Sigmoid colon (tissue), 7 donors: ENCODE data around the gene ZNF800. TPM values are rescaled to one million over a fixed set of nuclear protein-coding genes. Genes with fewer than 3 reads are reported as not detected.

Experiments
- DNase-seq: peaks from one replicate; pipeline ENCODE4 v3.0.0-alpha.2; 2019
- H3K27ac ChIP-seq, 4 donors: fragments of 200-600 bp; sonication (generic); one replicate each; pipeline ENCODE4 v1.5.1; 2016 to 2019; ENCODE audit warnings: mild to moderate bottlenecking in 1 of 4
- H3K27me3 ChIP-seq, 3 donors: fragments of 200-600 bp; sonication (generic); one replicate each; pipeline ENCODE4 v1.5.1; 2019; ENCODE audit warnings: mild to moderate bottlenecking in 1 of 3
- H3K36me3 ChIP-seq, 4 donors: fragments of 200-600 bp; sonication (generic); one replicate each; pipeline ENCODE4 v1.5.1; 2016 to 2019
- H3K4me1 ChIP-seq, 4 donors: fragments of 200-600 bp; sonication (generic); one replicate each; pipeline ENCODE4 v1.5.1; 2017 to 2019
- H3K4me3 ChIP-seq, 4 donors: fragments of 200-600 bp; sonication (generic); one replicate each; pipeline ENCODE4 v1.5.1; 2017 to 2019; ENCODE audit warnings: mild to moderate bottlenecking in 2 of 4, moderate library complexity in 1 of 4
- H3K9me3 ChIP-seq, 4 donors: fragments of 200-600 bp in 3 of 4; sonication (generic) in 3 of 4; one replicate each; pipeline versions ENCODE4 v1.5.1 to v1.6.1; 2013 to 2019
- EP300 ChIP-seq, 4 donors: sonication (generic); formaldehyde crosslinking; IDR thresholded peaks; one replicate each; pipeline ENCODE4 v1.6.1; 2017; ENCODE audit warnings: antibody characterized with exemption in 4 of 4
- POLR2A ChIP-seq, 2 donors: fragments of 450-650 bp; IDR thresholded peaks; one replicate each; pipeline ENCODE4 v1.6.1; 2016; ENCODE audit warnings: antibody characterized with exemption in 2 of 2, mild to moderate bottlenecking in 2 of 2, moderate library complexity in 2 of 2
- POLR2AphosphoS5 ChIP-seq, 4 donors: sonication (generic); formaldehyde crosslinking; IDR thresholded peaks; one replicate each; pipeline ENCODE4 v1.6.1; 2017; ENCODE audit warnings: antibody characterized with exemption in 4 of 4
- WGBS, 2 donors: extraction: QIAGEN DNeasy Blood & Tissue Kit; methylation state at CpG; one replicate each; pipeline ENCODE4 v1.1.7; 2013; 5-methylcytosine and 5-hydroxymethylcytosine counted together
- intact Hi-C: fragments of 100-400 bp; cut with DNase I; formaldehyde crosslinking; loops from one replicate; pipeline ENCODE4 v1.15.1; 2023
- polyA plus RNA-seq, 3 donors: library from polyadenylated mRNA; stranded (reverse); fragments of 200-250 nt; gene quantifications; one replicate each; pipeline ENCODE4 v1.2.3, GENCODE V29; 2013
- total RNA-seq, 4 donors: library from RNA; depleted of rRNA; stranded (reverse); fragments of >200 nt; gene quantifications; one replicate each; pipeline ENCODE4 v1.1.0, GENCODE V29; 2016
- TF ChIP-seq, protein P1 (sequence below), 4 experiments: fragments of 450-650 bp in 3 of 4; fragments of 200-600 bp in 1 of 4; IDR thresholded peaks; one replicate each; pipeline ENCODE4 v1.5.1; 2016 to 2019; ENCODE audit warnings: antibody characterized with exemption in 4 of 4, mild to moderate bottlenecking in 3 of 4, moderate library complexity in 2 of 4
- donor health status: healthy with polysubstance abuse.
- donor health status: Bipolar disorder and iron deficiency.
- donor health status: healthy.

ZNF800 gene
- total and polyA plus RNA-seq, 7 donors = 3.6 to 39.1 (median 29.2) TPM

GRCh38 chr7:127336458-127336857 is 56.0 kb downstream of the ZNF800 start:
- no peak overlapping the region for H3K4me3 ChIP-seq
- no peak overlapping the region for H3K27ac ChIP-seq
- TF ChIP-seq, protein P1, sequence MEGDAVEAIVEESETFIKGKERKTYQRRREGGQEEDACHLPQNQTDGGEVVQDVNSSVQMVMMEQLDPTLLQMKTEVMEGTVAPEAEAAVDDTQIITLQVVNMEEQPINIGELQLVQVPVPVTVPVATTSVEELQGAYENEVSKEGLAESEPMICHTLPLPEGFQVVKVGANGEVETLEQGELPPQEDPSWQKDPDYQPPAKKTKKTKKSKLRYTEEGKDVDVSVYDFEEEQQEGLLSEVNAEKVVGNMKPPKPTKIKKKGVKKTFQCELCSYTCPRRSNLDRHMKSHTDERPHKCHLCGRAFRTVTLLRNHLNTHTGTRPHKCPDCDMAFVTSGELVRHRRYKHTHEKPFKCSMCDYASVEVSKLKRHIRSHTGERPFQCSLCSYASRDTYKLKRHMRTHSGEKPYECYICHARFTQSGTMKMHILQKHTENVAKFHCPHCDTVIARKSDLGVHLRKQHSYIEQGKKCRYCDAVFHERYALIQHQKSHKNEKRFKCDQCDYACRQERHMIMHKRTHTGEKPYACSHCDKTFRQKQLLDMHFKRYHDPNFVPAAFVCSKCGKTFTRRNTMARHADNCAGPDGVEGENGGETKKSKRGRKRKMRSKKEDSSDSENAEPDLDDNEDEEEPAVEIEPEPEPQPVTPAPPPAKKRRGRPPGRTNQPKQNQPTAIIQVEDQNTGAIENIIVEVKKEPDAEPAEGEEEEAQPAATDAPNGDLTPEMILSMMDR (IDR thresholded peaks at IDR 0.05) = no peak
- TF ChIP-seq POLR2AphosphoS5 (IDR thresholded peaks at IDR 0.05) (no peak), POLR2A (IDR thresholded peaks at IDR 0.05) (no peak), EP300 (IDR thresholded peaks at IDR 0.05) (no peak)
- intact Hi-C loops = no loop called here
- peaks cover 0 to 3% (median 0%) of the 10 kb centered on the region in 4 donors for H3K9me3 ChIP-seq
- H3K36me3 ChIP-seq = no peaks in the 10 kb centered on the region
- H3K27me3 ChIP-seq = peaks cover 0 to 4% (median 0%) of the 10 kb centered on the region in 3 donors
- 95% methylated on average over 2 of the region's 2 CpGs for WGBS, 2 donors
- H3K4me1 ChIP-seq = no peaks in the 10 kb centered on the region
- no peak for DNase-seq

DNA sequence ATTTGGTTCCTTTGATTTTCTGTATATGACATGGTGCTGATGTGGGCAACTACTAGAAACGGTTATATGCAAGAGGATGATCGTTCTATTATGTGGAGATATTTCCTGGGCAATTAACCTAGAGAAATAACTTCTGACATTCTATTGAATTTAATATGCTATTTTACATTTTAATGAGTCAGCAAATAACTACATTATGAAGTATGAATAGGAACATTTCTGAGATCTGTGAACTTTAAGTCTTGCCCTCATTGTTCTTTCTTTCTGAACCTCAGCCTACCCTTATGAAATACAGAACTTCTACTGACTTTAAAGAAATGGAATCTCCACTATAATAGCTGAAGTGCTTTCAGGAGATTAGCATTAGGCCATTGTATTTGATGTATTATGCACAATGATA is 59.6 kb downstream of the ZNF800 start:
- WGBS, 2 donors = 89 to 94% methylated on average over 2 of the region's 2 CpGs
- Histone ChIP-seq H3K4me3 (no peak overlapping the region), H3K27ac (no peak overlapping the region), H3K27me3 (peaks cover 0 to 4% (median 0%) of the 10 kb centered on the region in 3 donors), H3K9me3 (peaks cover 0 to 6% (median 0%) of the 10 kb centered on the region in 4 donors), H3K4me1 (no peaks in the 10 kb centered on the region), H3K36me3 (no peaks in the 10 kb centered on the region)
- TF ChIP-seq, protein P1 (IDR thresholded peaks at IDR 0.05) = no peak
- TF ChIP-seq EP300 (IDR thresholded peaks at IDR 0.05) (no peak), POLR2A (IDR thresholded peaks at IDR 0.05) (no peak), POLR2AphosphoS5 (IDR thresholded peaks at IDR 0.05) (no peak)
- intact Hi-C loops = no loop called here
- DNase-seq = no peak

DNA sequence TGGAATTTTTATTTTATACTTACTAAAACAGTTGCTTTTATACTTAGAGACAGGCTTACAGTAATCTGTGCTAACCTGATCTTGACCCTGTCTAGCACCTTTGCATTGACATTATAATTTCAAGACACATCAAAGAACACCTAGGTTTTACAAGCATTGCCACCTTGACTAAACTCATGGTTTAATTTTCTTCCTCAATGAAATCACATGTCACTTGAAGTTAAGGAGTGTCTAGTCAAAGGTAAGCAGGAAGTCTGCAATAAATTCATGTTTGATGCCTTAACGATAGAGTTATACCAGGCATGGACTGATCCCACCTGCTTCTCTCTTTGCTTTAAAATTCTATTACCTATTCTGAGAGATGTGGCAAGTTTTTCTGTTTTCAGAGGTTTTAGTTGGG is 62.4 kb downstream of the ZNF800 start:
- Histone ChIP-seq H3K9me3 (peaks cover 0 to 6% (median 0%) of the 10 kb centered on the region in 4 donors), H3K4me1 (no peaks in the 10 kb centered on the region), H3K27me3 (no peaks in the 10 kb centered on the region), H3K4me3 (no peak overlapping the region), H3K27ac (no peak overlapping the region), H3K36me3 (no peaks in the 10 kb centered on the region)
- TF ChIP-seq, protein P1 (IDR thresholded peaks at IDR 0.05) = no peak
- TF ChIP-seq POLR2A (IDR thresholded peaks at IDR 0.05) (no peak), POLR2AphosphoS5 (IDR thresholded peaks at IDR 0.05) (no peak), EP300 (IDR thresholded peaks at IDR 0.05) (no peak)
- 8 to 54% methylated on average over 1 of the region's 1 CpG for WGBS, 2 donors
- intact Hi-C loops = no loop called here
- no peak for DNase-seq

- H3K36me3 ChIP-seq = no peaks in the 10 kb centered on the region
- no peak for DNase-seq
- no peak overlapping the region for H3K27ac ChIP-seq
- 73 to 83% methylated on average over 7 of the region's 7 CpGs for WGBS, 2 donors
- H3K9me3 ChIP-seq = no peaks in the 10 kb centered on the region
- no peak for TF ChIP-seq POLR2AphosphoS5 (IDR thresholded peaks at IDR 0.05)
- TF ChIP-seq POLR2A (IDR thresholded peaks at IDR 0.05) = no peak
- TF ChIP-seq, protein P1 (IDR thresholded peaks at IDR 0.05) = no peak
- no peak for TF ChIP-seq EP300 (IDR thresholded peaks at IDR 0.05)
- no peaks in the 10 kb centered on the region for H3K4me1 ChIP-seq
- intact Hi-C loops = no loop called here
- H3K27me3 ChIP-seq = no peaks in the 10 kb centered on the region
- no peak overlapping the region for H3K4me3 ChIP-seq
Observed at GRCh38 chr7:127322832-127323493, 69.5 kb downstream of the ZNF800 start.

DNA sequence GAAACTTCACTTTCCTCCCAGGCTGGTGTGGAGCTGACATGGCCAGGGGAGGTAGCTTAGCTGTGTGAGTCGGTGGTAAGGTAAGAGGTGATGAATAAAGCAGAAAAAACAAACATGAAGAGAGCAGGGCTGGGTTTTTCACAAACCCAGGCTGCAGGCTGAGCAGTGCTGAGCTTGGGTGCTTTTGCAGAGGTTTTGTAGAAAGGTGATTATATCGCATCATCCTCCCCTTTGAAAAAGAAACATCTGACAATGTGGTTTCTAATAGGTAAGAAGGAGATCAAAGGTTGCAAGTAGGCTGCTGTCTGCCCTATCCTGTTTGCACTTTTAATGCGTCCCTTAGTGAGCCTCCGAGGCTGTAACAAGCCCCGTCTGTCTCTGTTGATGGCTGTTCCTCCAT is 70.2 kb downstream of the ZNF800 start:
- TF ChIP-seq POLR2AphosphoS5 (IDR thresholded peaks at IDR 0.05) = no peak
- TF ChIP-seq EP300 (IDR thresholded peaks at IDR 0.05) = no peak
- no peak for TF ChIP-seq POLR2A (IDR thresholded peaks at IDR 0.05)
- TF ChIP-seq, protein P1 (IDR thresholded peaks at IDR 0.05) = no peak
- Histone ChIP-seq H3K27me3 (no peaks in the 10 kb centered on the region), H3K4me1 (no peaks in the 10 kb centered on the region), H3K9me3 (no peaks in the 10 kb centered on the region), H3K4me3 (no peak overlapping the region), H3K36me3 (no peaks in the 10 kb centered on the region), H3K27ac (no peak overlapping the region)
- DNase-seq = no peak
- 21 to 40% methylated on average over 5 of the region's 5 CpGs for WGBS, 2 donors
- intact Hi-C loops = no loop called here
